K562 (cell line): ENCODE data around the gene STK26. TPM values are rescaled to one million over a fixed set of nuclear protein-coding genes. Genes with fewer than 3 reads are reported as not detected.

Source experiments
- ATAC-seq: fragments of 200-7000 bp; cut with Tn5 transposase; 3 replicates; pipeline ENCODE4 v1.9.1; 2020; ENCODE audit warnings: moderate library complexity
- Bru-seq: library from RNA; stranded (reverse); fragments of 400-500 nt; gene quantifications from one replicate; lab custom pipeline; 2021; lab: Mats Ljungman, UMichigan
- BruChase-seq, 2 experiments: library from RNA; stranded (reverse); fragments of 400-500 nt; gene quantifications; one replicate each; lab custom pipeline; 2021; lab: Mats Ljungman, UMichigan
- BruUV-seq: library from RNA; stranded (reverse); fragments of 400-500 nt; replicated peaks from 2 replicates; lab custom pipeline; 2021; lab: Mats Ljungman, UMichigan
- CTCF ChIA-PET: fragments of 300-600 bp; formaldehyde crosslinking; extraction: SDS; loops from one replicate; lab custom pipeline; 2021; ENCODE audit warnings: low intra/inter-chr PET ratio; lab: Yijun Ruan, JAX
- POLR2A ChIA-PET: fragments of 300-600, 350-650 bp; sonication (Branson Sonifier 250); formaldehyde crosslinking; extraction: SDS; loops from one replicate; lab custom pipeline; 2021; ENCODE audit warnings: antibody characterized with exemption, inconsistent platforms; lab: Yijun Ruan, JAX
- DNase-seq, 4 experiments: peaks; one replicate each; pipeline versions ENCODE4 v3.0.0 to v3.0.0-alpha.2; 2011 to 2018; ENCODE audit warnings: low spot score in 3 of 4, mixed read lengths in 3 of 4; ENCODE audit errors: extremely low read depth in 1 of 4
- FAIRE-seq: peaks from 2 replicates; lab custom pipeline; 2011; peaks lifted over from hg19 to GRCh38; lab: Jason Lieb, UNC
- H2AFZ ChIP-seq: 2 replicates; pipeline ENCODE4 v1.6.0; 2011; ENCODE audit warnings: low read depth, low read length, control low read depth, inconsistent platforms
- H3K27ac ChIP-seq: fragments of 200-600 bp; 3 replicates; pipeline ENCODE4 v1.8.0; 2011; ENCODE audit warnings: low read depth, mild to moderate bottlenecking, control low read depth, inconsistent platforms, low read length, moderate library complexity, mixed read lengths; ENCODE audit errors: extremely low read depth
- H3K27me3 ChIP-seq, 2 experiments: fragments of 300-600 bp in 1 of 2; 2 replicates in 1 of 2; 3 replicates in 1 of 2; pipeline versions ENCODE4 v1.6.0 to v1.8.0; 2011; ENCODE audit warnings: inconsistent platforms in 2 of 2, low read length in 2 of 2, mild to moderate bottlenecking in 1 of 2, mixed read lengths in 1 of 2, moderate library complexity in 1 of 2; ENCODE audit not compliant: control insufficient read depth in 2 of 2, insufficient read depth in 2 of 2
- H3K36me3 ChIP-seq: fragments of 300-600 bp; 3 replicates; pipeline ENCODE4 v1.8.0; 2011; ENCODE audit warnings: mild to moderate bottlenecking, low read length, inconsistent platforms; ENCODE audit not compliant: control insufficient read depth, insufficient read depth
- H3K4me1 ChIP-seq, 2 experiments: fragments of 200-600 bp in 1 of 2; replicated peaks in 1 of 2; 2 replicates in 1 of 2; 3 replicates in 1 of 2; pipeline versions ENCODE4 v1.5.1 to v1.8.0; 2011; ENCODE audit warnings: inconsistent platforms in 2 of 2, low read length in 2 of 2, mild to moderate bottlenecking in 1 of 2, mixed read lengths in 1 of 2, moderate library complexity in 1 of 2; ENCODE audit not compliant: control insufficient read depth in 2 of 2, insufficient read depth in 2 of 2
- H3K4me2 ChIP-seq: 2 replicates; pipeline ENCODE4 v1.6.1; 2011; ENCODE audit warnings: low read length, control low read depth, inconsistent platforms, mixed read lengths; ENCODE audit not compliant: insufficient read depth
- H3K4me3 ChIP-seq: fragments of 200-600 bp; sonication (generic), shearing (Covaris generic); 2 replicates; pipeline ENCODE4 v1.5.1; 2016; ENCODE audit warnings: control low read depth, inconsistent platforms
- H3K79me2 ChIP-seq: fragments of 200-600 bp; 3 replicates; pipeline ENCODE4 v1.8.0; 2011; ENCODE audit warnings: low read length, inconsistent platforms; ENCODE audit not compliant: control insufficient read depth, insufficient read depth
- H3K9ac ChIP-seq, 2 experiments: 2 replicates each; pipeline versions ENCODE4 v1.6.0 to v1.6.1; 2011; ENCODE audit warnings: low read depth in 2 of 2, low read length in 2 of 2, control low read depth in 1 of 2, inconsistent platforms in 1 of 2, mild to moderate bottlenecking in 1 of 2, mixed read lengths in 1 of 2; ENCODE audit not compliant: insufficient read depth in 1 of 2
- H3K9me1 ChIP-seq: one replicate; pipeline ENCODE4 v1.6.0; 2011; ENCODE audit warnings: inconsistent platforms, mild to moderate bottlenecking, low read length, moderate library complexity; ENCODE audit not compliant: control insufficient read depth, insufficient read depth
- H3K9me3 ChIP-seq: replicated peaks from 2 replicates; pipeline ENCODE4 v1.5.1; 2011; ENCODE audit warnings: low read depth, low read length, inconsistent platforms; ENCODE audit not compliant: control insufficient read depth, insufficient read depth
- H4K20me1 ChIP-seq: replicated peaks from 2 replicates; pipeline ENCODE4 v1.6.1; 2011; ENCODE audit warnings: low read length, inconsistent platforms, mixed read lengths; ENCODE audit not compliant: control insufficient read depth, insufficient read depth
- ARID4B ChIP-seq: sonication (generic); formaldehyde crosslinking; IDR thresholded peaks from 2 replicates; pipeline ENCODE4 v1.8.0; 2022; ENCODE audit warnings: mild to moderate bottlenecking, missing genetic modification reagents
- CXXC5 ChIP-seq: fragments of 250-450 bp; sonication (Bioruptor Pico); IDR thresholded peaks from 2 replicates; pipeline ENCODE4 v1.8.0; 2022; ENCODE audit warnings: inconsistent platforms, mild to moderate bottlenecking, moderate library complexity
- FOXP4 ChIP-seq: sonication (generic); formaldehyde crosslinking; IDR thresholded peaks from 2 replicates; pipeline ENCODE4 v1.8.0; 2022; ENCODE audit warnings: mild to moderate bottlenecking, missing genetic modification reagents, borderline replicate concordance
- HNRNPK ChIP-seq: fragments of 200-400 bp; formaldehyde crosslinking; IDR thresholded peaks from one replicate; pipeline ENCODE4 v1.6.1; 2018; ENCODE audit warnings: mild to moderate bottlenecking, low read depth, low read length; ENCODE audit not compliant: poor library complexity, severe bottlenecking
- LCOR ChIP-seq: sonication (generic); formaldehyde crosslinking; IDR thresholded peaks from 2 replicates; pipeline ENCODE4 v1.8.0; 2022; ENCODE audit warnings: mild to moderate bottlenecking, missing genetic modification reagents
- POLR2AphosphoS5 ChIP-seq: IDR thresholded peaks from 2 replicates; pipeline ENCODE4 v1.6.1; 2011; ENCODE audit warnings: mild to moderate bottlenecking, low read depth, low read length, moderate library complexity; ENCODE audit not compliant: control insufficient read depth, insufficient read depth
- TRIM24 ChIP-seq, 2 experiments: fragments of 450-650 bp; IDR thresholded peaks; 2 replicates each; pipeline ENCODE4 v1.6.1; 2016
- WGBS: fragments of 100-300 bp; shearing (Covaris generic); methylation state at CpG from one replicate; pipeline ENCODE4 v1.1.6; 2016; ENCODE audit warnings: low coverage, mixed read lengths; ENCODE audit not compliant: insufficient coverage; ENCODE audit errors: missing lambda C conversion rate; 5-methylcytosine and 5-hydroxymethylcytosine counted together
- in situ Hi-C: fragments of 300-500 bp; cut with MboI; formaldehyde crosslinking; loops from 4 replicates; pipeline ENCODE4 v1.15.0; 2018; ENCODE audit warnings: inconsistent platforms, mixed read lengths
- intact Hi-C: fragments of 100-400 bp; cut with micrococcal nuclease; formaldehyde crosslinking; loops from 2 replicates; pipeline ENCODE4 v1.14.2; 2022
- long read RNA-seq, 3 experiments: library from polyadenylated mRNA in 2 of 3; library from RNA in 1 of 3; unstranded in 2 of 3; stranded (forward) in 1 of 3; transcript quantifications; one replicate each; pipeline ENCODE4 v2.0.0, GENCODE V29; 2019 to 2022
- polyA minus RNA-seq, 3 experiments: library from RNA; depleted of rRNA, polyadenylated mRNA; stranded (reverse); fragments of >200 nt; gene quantifications; 2 replicates each; pipeline ENCODE4 v1.2.3, GENCODE V29; 2011
- polyA plus RNA-seq, 8 experiments: library from polyadenylated mRNA; depleted of rRNA in 4 of 8; stranded (reverse) in 5 of 8; unstranded in 3 of 8; fragments of >200 nt; fragmentation: Nextera tagmentation in 2 of 8; fragmentation: Illumina TruSeq in 1 of 8; extraction: Ambion mirVana in 2 of 8; extraction: Trizol in 1 of 8; gene quantifications; 2 replicates each; pipeline versions ENCODE4 v1.2.1 to v1.2.3, GENCODE V29; 2011 to 2014; ENCODE audit warnings: inconsistent platforms in 1 of 8, missing spikeins in 1 of 8
- total RNA-seq, 7 experiments: library from RNA; depleted of rRNA in 6 of 7; stranded (reverse); fragments of >200 nt in 6 of 7; fragmentation: Illumina TruSeq in 2 of 7; extraction: Trizol in 2 of 7; gene quantifications; 2 replicates each; pipeline versions ENCODE4 v1.2.1 to v1.2.3, GENCODE V29; 2011 to 2021; ENCODE audit warnings: low replicate concordance in 1 of 7

The STK26 gene
- 7.1 and 28.5 TPM in 2 replicates for total RNA-seq (2011; cell fraction: chromatin; rRNA removed; ENCODE audit: low replicate concordance)
- 4.2 and 6.4 TPM in 2 replicates for total RNA-seq (2011; cell fraction: nucleolus; rRNA removed)
- 8.8 and 15.3 TPM in 2 replicates for total RNA-seq (2011; cell fraction: nucleoplasm; rRNA removed)
- total RNA-seq (2014; rRNA removed) (40.8 and 43.4 TPM in 2 replicates), total RNA-seq (2014; rRNA removed; fragmentation: Illumina TruSeq; extraction: Trizol) (72.9 and 82.8 TPM in 2 replicates), total RNA-seq (2015; rRNA removed; fragmentation: Illumina TruSeq; extraction: Trizol) (66.8 and 72.3 TPM in 2 replicates), total RNA-seq (2021) (50.1 and 50.7 TPM in 2 replicates), polyA plus RNA-seq (2011; rRNA removed) (29.4 and 50.9 TPM in 2 replicates), polyA plus RNA-seq (2014; fragmentation: Illumina TruSeq; extraction: Trizol) (53.0 and 64.7 TPM in 2 replicates), polyA plus RNA-seq (2014; fragmentation: Nextera tagmentation; extraction: Ambion mirVana) (10 to 100 TPM; 28.1 to 29.3 TPM), polyA plus RNA-seq (2014; rRNA removed) (38.6 and 39.5 TPM in 2 replicates), polyA minus RNA-seq (2011; rRNA and poly(A)+ RNA removed) (33.6 and 42.1 TPM in 2 replicates), Bru-seq, nascent RNA (percentile 94 among the genes with signal in this experiment), BruChase-seq, experiment 1, labeled RNA remaining after a 2-hour chase (percentile 95 among the genes with signal in this experiment), BruChase-seq, experiment 2, labeled RNA remaining after a 6-hour chase (percentile 95 among the genes with signal in this experiment)
- polyA plus RNA-seq (2011; cell fraction: cytosol; rRNA removed) = 6.9 and 10.6 TPM in 2 replicates
- polyA plus RNA-seq (2011; cell fraction: nucleus; rRNA removed) = 17.8 and 22.4 TPM in 2 replicates
- 31.4 and 44.2 TPM in 2 replicates for polyA plus RNA-seq (2012)
- polyA minus RNA-seq (2011; cell fraction: cytosol; rRNA and poly(A)+ RNA removed) = 18.1 and 24.6 TPM in 2 replicates
- polyA minus RNA-seq (2011; cell fraction: nucleus; rRNA and poly(A)+ RNA removed) = 11.6 and 13.8 TPM in 2 replicates
- long read RNA-seq, experiment 1, transcript STK26-202 (12 exons, 3,288 nt) = major isoform, 73 of 183 reads
- long read RNA-seq, experiment 1, partial matches to known transcripts = 91 of 183 reads
- long read RNA-seq, experiment 1, other reads (novel, unspliced or antisense) = 16 of 183 reads
- long read RNA-seq, experiment 2, partial matches to known transcripts = 2 of 17 reads
- long read RNA-seq, experiment 2, other reads (novel, unspliced or antisense) = 15 of 17 reads
- long read RNA-seq, experiment 3, transcript STK26-202 (12 exons, 3,288 nt) = major isoform, 12 of 20 reads
- long read RNA-seq, experiment 3, partial matches to known transcripts = 6 of 20 reads
- long read RNA-seq, experiment 3, other reads (novel, unspliced or antisense) = 2 of 20 reads

GRCh38 chrX:132022967-132023895 is at the start of gene STK26:
STK26 (plus strand) TSS chrX:132023302; CDS start chrX:132023618, 316 bp downstream.
- peak within 1 kb of the TSS; percentile 87 to 98 for H3K9ac ChIP-seq
- peaks cover 69% of the 10 kb centered on the region for H3K79me2 ChIP-seq
- H4K20me1 ChIP-seq = no peaks in the 10 kb centered on the region
- ChIA-PET CTCF (no interaction called here), POLR2A (interaction anchor here (0.7 to 1.5 kb wide), 9 partner anchors 10 to 185 kb away, joined by 3 to 7 read pairs (median 3); no protein-coding TSS in a partner anchor)
- intact Hi-C loops (loop anchor here (2.0 to 5.0 kb wide), 3 partner anchors 22 to 194 kb away; partner anchors contain the start of gene RAP2C), in situ Hi-C loops (no loop called here)
- H3K27ac ChIP-seq = peak within 1 kb of the TSS; percentile 89
- peaks cover 10% of the 10 kb centered on the region for H3K36me3 ChIP-seq
- FAIRE-seq (peak; percentile 74), DNase-seq (peak; percentile 79 to 89 (median 82)), ATAC-seq (peak; percentile 87)
- H3K4me1 ChIP-seq = peaks cover 9 to 17% of the 10 kb centered on the region in 2 experiments; a peak in 3 of 5 replicates
- peak within 1 kb of the TSS; percentile 96 for H2AFZ ChIP-seq
- no peaks in the 10 kb centered on the region for H3K27me3 ChIP-seq
- H3K9me1 ChIP-seq = no peaks in the 10 kb centered on the region
- no peaks in the 10 kb centered on the region for H3K9me3 ChIP-seq
- WGBS = 0% methylated on average over 34 of the region's 73 CpGs
- H3K4me3 ChIP-seq = peak within 1 kb of the TSS; percentile 95
- peak within 1 kb of the TSS; percentile 95 for H3K4me2 ChIP-seq
- no TSS peak for BruUV-seq
- TF ChIP-seq HNRNPK (no peak), ARID4B (CRISPR knock-in tag) (peak; percentile 50; the same call in 1 of the 2 replicates), POLR2AphosphoS5 (peak; percentile 63; the same call in 1 of the 2 replicates), LCOR (peak; percentile 43; the same call in 1 of the 2 replicates), CXXC5 (peak; percentile 54), FOXP4 (CRISPR knock-in tag) (0 out of 2 replicates have a peak, but pooled peaks have one; percentile 69), TRIM24 (IDR thresholded peaks at IDR 0.05) (no peak)
